ENCODE data around the gene RCAN1.

- TF ChIP-seq CTCF (IDR thresholded peaks at IDR 0.05) (no peak), POLR2AphosphoS5 (IDR thresholded peaks at IDR 0.05; ENCODE audit: low read depth, low read length) (no peak), REST (IDR thresholded peaks at IDR 0.05; ENCODE audit: insufficient read depth in 1 of 2, low read depth in 2 of 2, low read length in 1 of 2) (no peak)
Measured at GRCh38 chr21:34593954-34594531, 20.9 kb downstream of the RCAN1 start.
